NCI-H2196 treated with DMSO at 0.1 percent for 48 hours (cell line): ENCODE data around the gene ST6GALNAC5.

Experiments
- DNase-seq: peaks from one replicate; lab custom pipeline; 2025; ENCODE audit not compliant: unreplicated experiment; lab: John Stamatoyannopoulos, UW

The ST6GALNAC5 gene

DNA sequence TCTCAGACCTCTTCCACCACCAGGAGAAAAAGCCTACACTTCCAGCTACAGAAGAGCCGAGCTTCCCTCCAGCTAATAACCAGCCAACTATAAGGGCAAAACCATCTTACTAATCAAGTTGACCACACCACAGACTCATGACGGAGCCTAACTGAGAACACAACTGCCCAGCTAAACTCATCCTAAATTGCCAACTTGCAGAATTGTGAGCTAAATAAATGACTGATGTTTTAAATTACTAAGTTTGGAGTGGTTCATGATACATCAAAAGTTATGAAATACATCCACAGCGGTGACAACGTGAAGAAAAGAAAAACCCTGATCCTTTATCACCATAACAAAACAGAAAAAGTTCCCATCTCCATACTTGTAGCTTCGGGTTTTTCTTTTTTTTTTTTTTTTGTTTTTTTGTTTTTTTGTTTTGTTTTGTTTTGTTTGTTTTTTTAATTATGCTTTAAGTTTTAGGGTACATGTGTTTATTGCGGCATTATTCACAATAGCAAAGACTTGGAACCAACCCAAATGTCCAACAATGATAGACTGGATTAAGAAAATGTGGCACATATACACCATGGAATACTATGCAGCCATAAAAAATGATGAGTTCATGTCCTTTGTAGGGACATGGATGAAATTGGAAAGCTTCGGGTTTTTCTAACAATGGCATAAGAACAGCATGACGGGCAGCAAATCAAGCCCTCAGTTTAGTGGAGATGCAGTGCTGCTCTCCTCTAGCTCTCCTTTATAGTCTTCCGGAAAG lies 229.4 kb downstream of the ST6GALNAC5 start:
- DNase-seq, result no peak

- DNase-seq, result no peak
Measured at GRCh38 chr1:77100875-77101274, 233.6 kb downstream of the ST6GALNAC5 start.

DNA sequence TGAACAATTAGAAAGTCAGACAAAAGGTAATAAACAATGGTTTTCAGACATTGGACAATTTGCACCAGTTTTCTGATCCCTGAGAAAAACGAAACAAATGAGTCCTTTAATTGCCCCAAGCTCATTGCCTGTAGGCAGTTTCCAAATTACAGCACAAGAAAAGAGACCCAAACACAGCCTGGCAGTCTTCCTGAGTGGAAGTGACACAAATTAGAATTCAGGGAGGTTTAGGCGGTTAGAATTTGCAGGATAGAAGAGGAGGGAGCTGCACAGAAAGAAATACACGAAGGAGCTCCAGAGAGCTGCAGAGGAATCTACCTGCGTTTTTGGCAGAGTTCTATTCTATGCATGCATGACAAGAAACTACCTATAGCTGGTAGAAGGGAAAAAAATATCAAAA lies 236.2 kb downstream of the ST6GALNAC5 start:
- no peak for DNase-seq

- DNase-seq, result no peak
Measured at GRCh38 chr1:77104672-77105071, 237.4 kb downstream of the ST6GALNAC5 start.
